ENCODE data around the gene ITPKB.

- TF ChIP-seq, protein P1, sequence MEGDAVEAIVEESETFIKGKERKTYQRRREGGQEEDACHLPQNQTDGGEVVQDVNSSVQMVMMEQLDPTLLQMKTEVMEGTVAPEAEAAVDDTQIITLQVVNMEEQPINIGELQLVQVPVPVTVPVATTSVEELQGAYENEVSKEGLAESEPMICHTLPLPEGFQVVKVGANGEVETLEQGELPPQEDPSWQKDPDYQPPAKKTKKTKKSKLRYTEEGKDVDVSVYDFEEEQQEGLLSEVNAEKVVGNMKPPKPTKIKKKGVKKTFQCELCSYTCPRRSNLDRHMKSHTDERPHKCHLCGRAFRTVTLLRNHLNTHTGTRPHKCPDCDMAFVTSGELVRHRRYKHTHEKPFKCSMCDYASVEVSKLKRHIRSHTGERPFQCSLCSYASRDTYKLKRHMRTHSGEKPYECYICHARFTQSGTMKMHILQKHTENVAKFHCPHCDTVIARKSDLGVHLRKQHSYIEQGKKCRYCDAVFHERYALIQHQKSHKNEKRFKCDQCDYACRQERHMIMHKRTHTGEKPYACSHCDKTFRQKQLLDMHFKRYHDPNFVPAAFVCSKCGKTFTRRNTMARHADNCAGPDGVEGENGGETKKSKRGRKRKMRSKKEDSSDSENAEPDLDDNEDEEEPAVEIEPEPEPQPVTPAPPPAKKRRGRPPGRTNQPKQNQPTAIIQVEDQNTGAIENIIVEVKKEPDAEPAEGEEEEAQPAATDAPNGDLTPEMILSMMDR (IDR thresholded peaks at IDR 0.05; ENCODE audit: low read depth, low read length), result no peak
- TF ChIP-seq POLR2A (IDR thresholded peaks at IDR 0.05; ENCODE audit: extremely low read depth, insufficient read length) (no peak), MAX (IDR thresholded peaks at IDR 0.05; ENCODE audit: low read depth, low read length) (no peak)
Measured at GRCh38 chr1:226723657-226724532, 15.2 kb downstream of the ITPKB start.
